Natural killer cell treated with Interleukin-12 subunit alpha and Interleukin-12 subunit beta and Interleukin-15 and Interleukin-18, amount 100 ng/mL, for 72 hours (primary cell): ENCODE measurements around the gene CCL20. TPM values are rescaled to one million over a fixed set of nuclear protein-coding genes. Genes with fewer than 3 reads are reported as not detected.
"Not testable (repeated sequence)": the region's sequence is repeated elsewhere in the genome, so short reads cannot be mapped to it uniquely, and the experiment has no call there.

ENCODE experiments used
- ATAC-seq, 2 donors: fragments of 150-1000 bp; cut with Tn5 transposase in 1 of 2; sonication (Bioruptor Pico), chemical (Tn5 transposase) in 1 of 2; 2 replicates each; pipeline ENCODE4 v1.10.0; 2021
- DNase-seq: peaks from one replicate; pipeline ENCODE4 v3.0.0; 2022; ENCODE audit warnings: low spot score
- H3K27ac Mint-ChIP-seq, 2 donors: 1 replicate in 1 of 2; 2 replicates in 1 of 2; pipeline ENCODE4 v1.8.0; 2022; ENCODE audit warnings: mixed read lengths in 2 of 2, mild to moderate bottlenecking in 1 of 2, moderate library complexity in 1 of 2
- H3K27me3 Mint-ChIP-seq, 2 donors: 1 replicate in 1 of 2; 2 replicates in 1 of 2; pipeline ENCODE4 v1.8.0; 2022; ENCODE audit warnings: mixed read lengths in 2 of 2
- H3K36me3 Mint-ChIP-seq: one replicate; pipeline ENCODE4 v1.8.0; 2022; ENCODE audit warnings: mixed read lengths
- H3K4me1 Mint-ChIP-seq, 2 donors: 1 replicate in 1 of 2; 2 replicates in 1 of 2; pipeline ENCODE4 v1.8.0; 2022; ENCODE audit warnings: low read depth in 2 of 2, mixed read lengths in 2 of 2, mild to moderate bottlenecking in 1 of 2
- H3K4me3 Mint-ChIP-seq: one replicate; pipeline ENCODE4 v1.8.0; 2022; ENCODE audit warnings: mixed read lengths
- H3K9me3 Mint-ChIP-seq: 2 replicates; pipeline ENCODE4 v1.8.0; 2022; ENCODE audit warnings: mixed read lengths
- total RNA-seq, 2 donors: library from RNA; stranded (reverse); gene quantifications; one replicate each; pipeline ENCODE4 v1.2.3, GENCODE V29; 2022

Gene CCL20
- total RNA-seq, 2 donors from 2014 or later, result not detected

- no peak for ATAC-seq
- Mint-ChIP-seq H3K9me3 (no peaks in the 10 kb centered on the region), H3K36me3 (no peaks in the 10 kb centered on the region)
Observed at GRCh38 chr2:227785293-227785692, 28.3 kb upstream of the CCL20 start.

GRCh38 chr2:227788561-227789018 is 25.1 kb upstream of the CCL20 start:
- Mint-ChIP-seq H3K27me3 (peaks cover 9 to 31% of the 10 kb centered on the region in 2 donors), H3K27ac (no peak overlapping the region), H3K36me3 (no peaks in the 10 kb centered on the region), H3K4me3 (no peak overlapping the region), H3K4me1 (peaks cover 0 to 3% of the 10 kb centered on the region in 2 donors), H3K9me3 (no peaks in the 10 kb centered on the region)
- no peak for DNase-seq
- no peak for ATAC-seq

More at GRCh38 chr2:227785293-227785692, 28.3 kb upstream of the CCL20 start:
- H3K27ac Mint-ChIP-seq, result no peak overlapping the region
- no peak overlapping the region for H3K4me3 Mint-ChIP-seq
- no peak for DNase-seq
- peaks cover 2 to 11% of the 10 kb centered on the region in 2 donors for H3K4me1 Mint-ChIP-seq
- peaks cover 7 to 23% of the 10 kb centered on the region in 2 donors for H3K27me3 Mint-ChIP-seq

GRCh38 chr2:227789803-227790202 is 23.8 kb upstream of the CCL20 start:
- H3K4me1 Mint-ChIP-seq, result no peaks in the 10 kb centered on the region
- no peaks in the 10 kb centered on the region for H3K36me3 Mint-ChIP-seq
- H3K4me3 Mint-ChIP-seq, result no peak overlapping the region
- no peaks in the 10 kb centered on the region for H3K9me3 Mint-ChIP-seq
- no peak for DNase-seq
- peaks cover 9 to 31% of the 10 kb centered on the region in 2 donors for H3K27me3 Mint-ChIP-seq
- no peak overlapping the region for H3K27ac Mint-ChIP-seq
- no peak for ATAC-seq

GRCh38 chr2:227793148-227793712 is 20.4 kb upstream of the CCL20 start:
- ATAC-seq (no peak), DNase-seq (no peak)
- Mint-ChIP-seq H3K9me3 (no peaks in the 10 kb centered on the region), H3K4me1 (no peaks in the 10 kb centered on the region), H3K4me3 (no peak overlapping the region), H3K36me3 (no peaks in the 10 kb centered on the region), H3K27me3 (peaks cover 2 to 21% of the 10 kb centered on the region in 2 donors), H3K27ac (no peak overlapping the region)

- ATAC-seq, result no peak
- no peak overlapping the region for H3K4me3 Mint-ChIP-seq
- DNase-seq, result no peak
- no peaks in the 10 kb centered on the region for H3K4me1 Mint-ChIP-seq
- no peaks in the 10 kb centered on the region for H3K9me3 Mint-ChIP-seq
- no peaks in the 10 kb centered on the region for H3K36me3 Mint-ChIP-seq
- peaks cover 0 to 9% of the 10 kb centered on the region in 2 donors for H3K27me3 Mint-ChIP-seq
- H3K27ac Mint-ChIP-seq, result no peak overlapping the region
Observed at GRCh38 chr2:227796045-227796711, 17.5 kb upstream of the CCL20 start.

GRCh38 chr2:227796768-227797167 is 16.9 kb upstream of the CCL20 start:
- H3K4me3 Mint-ChIP-seq, H3K36me3 Mint-ChIP-seq, H3K27ac Mint-ChIP-seq, ATAC-seq, H3K4me1 Mint-ChIP-seq, H3K9me3 Mint-ChIP-seq, H3K27me3 Mint-ChIP-seq, DNase-seq: not testable (repeated sequence)

GRCh38 chr2:227799202-227799601 is 14.4 kb upstream of the CCL20 start:
- DNase-seq (no peak), ATAC-seq (no peak)
- no peaks in the 10 kb centered on the region for H3K9me3 Mint-ChIP-seq
- no peak overlapping the region for H3K4me3 Mint-ChIP-seq
- no peaks in the 10 kb centered on the region for H3K4me1 Mint-ChIP-seq
- H3K36me3 Mint-ChIP-seq, result no peaks in the 10 kb centered on the region
- H3K27ac Mint-ChIP-seq, result no peak overlapping the region
- H3K27me3 Mint-ChIP-seq, result peaks cover 0 to 9% of the 10 kb centered on the region in 2 donors

- no peaks in the 10 kb centered on the region for H3K36me3 Mint-ChIP-seq
- ATAC-seq (no peak), DNase-seq (no peak)
- no peak overlapping the region for H3K27ac Mint-ChIP-seq
- H3K9me3 Mint-ChIP-seq, result peaks cover 3% of the 10 kb centered on the region
- H3K4me3 Mint-ChIP-seq, result no peak overlapping the region
- peaks cover 5 to 9% of the 10 kb centered on the region in 2 donors for H3K27me3 Mint-ChIP-seq
- peaks cover 0 to 6% of the 10 kb centered on the region in 2 donors for H3K4me1 Mint-ChIP-seq
Observed at GRCh38 chr2:227802882-227803281, 10.8 kb upstream of the CCL20 start.

- no peak overlapping the region for H3K4me3 Mint-ChIP-seq
- H3K4me1 Mint-ChIP-seq, result peaks cover 0 to 6% of the 10 kb centered on the region in 2 donors
- no peaks in the 10 kb centered on the region for H3K36me3 Mint-ChIP-seq
- peaks cover 3% of the 10 kb centered on the region for H3K9me3 Mint-ChIP-seq
- peak in 1 of 2 donors; percentile 50 for ATAC-seq
- no peak for DNase-seq
- no peak overlapping the region for H3K27ac Mint-ChIP-seq
- peaks cover 5 to 9% of the 10 kb centered on the region in 2 donors for H3K27me3 Mint-ChIP-seq
Observed at GRCh38 chr2:227804975-227805374, 8.7 kb upstream of the CCL20 start.

GRCh38 chr2:227805578-227805977 is 8.1 kb upstream of the CCL20 start:
- Mint-ChIP-seq H3K4me1 (peaks cover 0 to 6% of the 10 kb centered on the region in 2 donors), H3K36me3 (no peaks in the 10 kb centered on the region), H3K4me3 (no peak overlapping the region), H3K27me3 (peaks cover 5 to 6% of the 10 kb centered on the region in 2 donors), H3K27ac (no peak overlapping the region), H3K9me3 (peaks cover 3% of the 10 kb centered on the region)
- ATAC-seq, result no peak
- DNase-seq, result no peak

GRCh38 chr2:227808936-227809335 is 4.7 kb upstream of the CCL20 start:
- Mint-ChIP-seq H3K36me3 (no peaks in the 10 kb centered on the region), H3K4me1 (peaks cover 0 to 6% of the 10 kb centered on the region in 2 donors)

GRCh38 chr2:227812001-227812400 is 1.6 kb upstream of the CCL20 start:
- H3K27ac Mint-ChIP-seq, result no peak overlapping the region
- peaks cover 0 to 9% of the 10 kb centered on the region in 2 donors for H3K27me3 Mint-ChIP-seq
- H3K9me3 Mint-ChIP-seq, result no peaks in the 10 kb centered on the region
- no peaks in the 10 kb centered on the region for H3K36me3 Mint-ChIP-seq
- no peak overlapping the region for H3K4me3 Mint-ChIP-seq
- DNase-seq (no peak), ATAC-seq (no peak)
- no peaks in the 10 kb centered on the region for H3K4me1 Mint-ChIP-seq

More at GRCh38 chr2:227808936-227809335, 4.7 kb upstream of the CCL20 start:
- Mint-ChIP-seq H3K27ac (no peak overlapping the region), H3K27me3 (peaks cover 5 to 8% of the 10 kb centered on the region in 2 donors), H3K9me3 (peaks cover 3% of the 10 kb centered on the region), H3K4me3 (no peak overlapping the region)
- DNase-seq (no peak), ATAC-seq (no peak)

- no peak overlapping the region for H3K4me3 Mint-ChIP-seq
- DNase-seq, result no peak
- ATAC-seq, result no peak
- H3K36me3 Mint-ChIP-seq, result no peaks in the 10 kb centered on the region
- peaks cover 0 to 2% of the 10 kb centered on the region in 2 donors for H3K4me1 Mint-ChIP-seq
- no peaks in the 10 kb centered on the region for H3K9me3 Mint-ChIP-seq
- no peak overlapping the region for H3K27ac Mint-ChIP-seq
- peaks cover 0 to 9% of the 10 kb centered on the region in 2 donors for H3K27me3 Mint-ChIP-seq
Observed at GRCh38 chr2:227813229-227813561, 447 bp upstream of the CCL20 start.

GRCh38 chr2:227815066-227815465 is 1.4 kb downstream of the CCL20 start:
- H3K27me3 Mint-ChIP-seq, result peaks cover 0 to 9% of the 10 kb centered on the region in 2 donors
- DNase-seq, result no peak
- no peaks in the 10 kb centered on the region for H3K36me3 Mint-ChIP-seq
- no peak overlapping the region for H3K4me3 Mint-ChIP-seq
- no peak overlapping the region for H3K27ac Mint-ChIP-seq
- ATAC-seq, result no peak
- H3K9me3 Mint-ChIP-seq, result no peaks in the 10 kb centered on the region
- peaks cover 0 to 6% of the 10 kb centered on the region in 2 donors for H3K4me1 Mint-ChIP-seq
